NCI-H1417 treated with DMSO at 0.1 percent for 48 hours (cell line): ENCODE results near the gene KLHL3.

ENCODE experiments used
- DNase-seq: peaks from one replicate; lab custom pipeline; 2025; lab: John Stamatoyannopoulos, UW

KLHL3 gene

DNA sequence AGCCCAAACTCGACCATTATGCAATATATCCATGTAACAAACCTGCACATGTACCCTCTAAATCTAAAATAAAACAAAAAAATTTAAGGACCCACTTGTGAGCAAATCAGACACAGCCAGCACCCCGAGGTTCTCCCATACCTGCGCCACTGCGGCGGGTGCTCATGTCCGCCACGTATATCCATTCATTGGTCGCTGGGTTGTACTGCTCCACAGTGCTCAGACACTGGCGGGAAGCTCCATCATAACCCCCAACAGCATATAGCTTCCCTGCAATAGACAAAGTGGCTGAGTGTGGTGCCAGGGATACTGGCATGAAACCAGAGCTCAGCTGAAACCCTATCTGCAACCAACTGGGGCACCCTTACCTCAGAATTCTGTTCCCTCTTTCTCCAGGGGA lies 102.0 kb downstream of the KLHL3 start:
- DNase-seq = no peak

DNA sequence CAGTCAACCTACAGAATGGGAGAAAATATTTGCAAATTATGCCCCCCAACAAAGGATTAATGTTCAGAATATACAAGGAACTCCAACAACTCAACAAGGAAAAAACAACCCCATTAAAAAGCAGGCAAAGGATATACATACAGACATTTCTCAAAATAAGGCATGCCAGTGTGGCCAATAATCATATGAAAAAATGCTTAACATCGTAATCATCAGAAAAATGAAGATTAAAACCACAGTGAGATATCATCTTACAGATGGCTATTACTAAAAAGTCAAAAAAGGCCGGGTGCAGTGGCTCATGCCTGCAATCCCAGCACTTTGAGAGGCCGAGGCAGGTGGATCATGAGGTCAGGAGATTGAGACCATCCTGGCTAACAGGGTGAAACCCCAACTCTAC lies 103.2 kb downstream of the KLHL3 start:
- DNase-seq = no peak

DNA sequence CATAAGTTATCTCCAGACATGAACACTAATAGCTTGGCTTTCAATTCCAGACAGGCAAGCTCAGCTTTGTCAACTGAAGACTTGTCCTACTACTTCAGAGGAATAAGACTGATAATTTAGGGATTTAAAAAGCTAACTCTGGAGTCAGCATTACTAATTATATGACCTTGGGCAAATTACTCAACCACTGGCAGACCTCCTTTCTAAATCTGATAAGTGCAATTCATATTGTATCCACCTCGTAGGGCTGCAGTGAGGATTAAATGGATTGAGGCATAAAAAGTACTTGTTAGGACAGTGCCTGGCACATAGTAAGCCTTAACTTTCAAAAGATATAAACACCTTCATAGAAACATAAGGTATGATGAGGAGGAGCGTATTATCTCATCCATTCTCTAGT lies 104.4 kb downstream of the KLHL3 start:
- DNase-seq = no peak

DNA sequence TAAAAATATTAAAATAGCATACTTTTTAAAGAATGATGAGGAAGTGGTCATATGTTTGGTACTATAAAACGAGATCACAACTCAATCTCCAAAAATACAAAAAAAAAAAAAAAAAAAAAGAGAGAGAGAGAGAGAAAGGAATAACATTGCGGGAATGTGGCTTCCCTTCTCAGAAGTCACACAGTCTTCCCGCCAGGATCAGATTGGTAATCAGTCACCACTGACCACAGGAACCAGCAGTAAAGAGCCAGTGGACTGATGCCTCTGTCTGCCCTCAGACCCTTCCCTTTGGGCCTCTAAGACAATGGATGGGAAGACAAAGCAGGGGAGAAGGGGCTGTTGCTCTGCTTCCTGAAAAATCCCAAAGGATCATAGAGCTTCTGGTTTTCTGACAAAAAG lies 104.9 kb downstream of the KLHL3 start:
- DNase-seq = no peak

DNA sequence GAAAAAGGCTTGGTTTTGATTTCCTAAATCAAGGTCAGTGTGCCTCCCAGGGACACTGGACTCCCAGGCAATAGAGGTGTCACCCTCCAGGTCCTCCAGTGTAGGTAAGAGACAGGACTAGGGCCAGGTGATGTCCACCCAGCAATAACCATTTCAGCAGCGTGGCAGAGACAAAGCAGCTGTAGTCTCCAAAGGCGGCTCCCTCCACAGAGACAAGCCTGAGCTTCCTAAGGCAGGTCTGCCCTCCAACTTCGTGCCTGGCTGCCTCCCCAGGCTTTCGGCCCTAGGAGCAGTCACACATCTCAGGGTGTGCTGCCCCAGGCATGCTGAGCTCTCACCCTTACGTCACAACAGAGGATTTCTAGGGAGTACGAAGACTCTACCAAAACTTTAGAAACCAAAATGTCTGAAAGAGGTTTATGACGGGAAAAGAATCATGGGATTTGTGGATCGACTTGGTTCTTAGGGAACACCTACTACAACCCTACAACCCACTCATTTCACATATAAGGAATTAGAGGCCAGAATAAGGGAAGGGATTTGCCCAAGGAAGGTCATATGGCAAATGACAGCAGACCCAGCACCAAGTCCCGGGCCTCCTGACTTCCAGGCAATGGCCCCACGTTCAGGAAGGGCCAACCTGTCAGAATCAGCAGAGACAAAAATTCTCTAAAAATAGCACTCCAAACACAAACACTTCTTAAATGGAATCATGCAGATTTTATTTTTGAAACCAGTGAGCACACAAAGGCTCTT lies 105.5 kb downstream of the KLHL3 start:
- DNase-seq = no peak

DNA sequence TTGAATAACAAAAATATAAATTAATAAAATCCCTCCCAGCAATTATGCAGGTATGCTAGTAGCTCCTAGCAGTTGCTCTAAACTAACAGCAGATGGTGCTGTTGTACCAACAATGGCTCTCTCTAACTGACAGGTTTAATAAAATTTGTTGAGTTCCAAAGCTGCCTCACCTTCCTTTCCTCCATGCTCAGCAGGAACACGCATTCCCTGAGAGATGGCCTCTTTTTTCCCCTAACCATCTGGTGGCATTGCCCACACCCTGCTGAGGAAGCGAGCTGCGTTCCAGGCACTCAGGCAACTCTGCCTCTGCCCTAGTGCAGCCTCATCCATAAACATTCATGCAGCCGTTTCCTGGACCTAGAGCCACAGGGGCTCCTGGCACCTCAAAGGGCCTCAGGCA lies 106.2 kb downstream of the KLHL3 start:
- DNase-seq = peak; percentile 2

DNA sequence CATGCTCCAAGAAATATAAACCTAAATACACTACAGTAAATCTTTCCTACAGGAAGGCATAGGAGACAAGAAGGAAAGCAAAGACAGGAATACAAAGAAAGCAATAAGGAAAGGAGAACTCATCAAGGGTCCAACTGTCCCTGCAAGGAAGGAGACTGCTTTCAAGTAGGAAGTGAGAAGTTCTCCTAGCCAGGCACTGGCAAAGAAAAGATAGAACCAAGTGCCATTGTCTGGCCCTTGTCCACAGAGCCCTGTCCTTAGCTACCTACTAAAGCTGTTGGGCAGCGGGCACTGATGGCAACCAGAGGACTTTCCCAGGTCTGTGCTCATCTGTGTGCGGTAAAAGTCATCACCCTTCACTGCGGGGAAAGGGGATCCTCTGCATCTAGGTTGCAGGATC lies 108.2 kb downstream of the KLHL3 start:
- DNase-seq = no peak

DNA sequence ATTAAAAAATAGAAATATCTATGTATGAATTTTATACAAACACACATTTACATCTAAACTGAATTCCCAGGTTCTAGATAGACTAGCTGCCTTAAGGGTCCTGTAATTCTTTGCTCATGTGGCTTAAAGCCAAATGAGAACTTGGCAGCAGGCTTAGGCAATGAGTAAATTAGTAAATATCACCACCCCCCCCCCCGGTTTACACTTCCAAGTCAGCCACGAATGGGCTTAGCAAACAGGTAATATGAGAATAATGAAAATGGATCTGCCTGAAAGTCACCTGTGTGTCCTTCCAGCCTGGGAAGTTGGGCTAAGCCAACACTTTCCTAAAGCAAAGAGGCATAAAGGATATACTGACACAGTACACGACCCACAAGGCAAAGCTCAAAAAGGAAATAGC lies 108.6 kb downstream of the KLHL3 start:
- no peak for DNase-seq

DNA sequence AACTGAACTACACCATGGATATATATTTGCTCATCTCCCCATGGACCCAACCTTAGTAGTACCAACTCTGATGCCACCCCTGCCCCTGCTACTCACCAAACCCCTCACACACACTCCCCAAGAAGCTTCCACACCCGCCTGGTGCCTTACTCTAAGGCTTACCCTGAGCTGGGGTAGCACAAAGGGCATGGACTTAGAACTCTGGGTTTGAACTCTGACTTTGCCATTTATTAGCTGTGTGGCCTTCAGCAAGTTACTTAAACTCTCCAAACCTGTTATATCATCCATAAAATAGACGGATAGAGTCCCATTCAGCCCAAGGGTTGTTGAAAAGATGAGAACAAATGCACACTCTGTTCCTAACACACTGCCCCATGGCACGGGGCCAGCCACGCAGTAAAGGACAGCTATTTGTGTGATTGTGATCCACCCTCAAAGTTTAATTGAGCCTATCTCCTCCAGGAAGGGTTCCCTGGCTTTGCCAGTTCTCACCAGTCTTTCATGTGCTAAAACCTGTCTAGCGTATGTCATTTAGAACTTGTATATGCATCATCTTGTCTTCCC lies 111.0 kb downstream of the KLHL3 start:
- no peak for DNase-seq

DNA sequence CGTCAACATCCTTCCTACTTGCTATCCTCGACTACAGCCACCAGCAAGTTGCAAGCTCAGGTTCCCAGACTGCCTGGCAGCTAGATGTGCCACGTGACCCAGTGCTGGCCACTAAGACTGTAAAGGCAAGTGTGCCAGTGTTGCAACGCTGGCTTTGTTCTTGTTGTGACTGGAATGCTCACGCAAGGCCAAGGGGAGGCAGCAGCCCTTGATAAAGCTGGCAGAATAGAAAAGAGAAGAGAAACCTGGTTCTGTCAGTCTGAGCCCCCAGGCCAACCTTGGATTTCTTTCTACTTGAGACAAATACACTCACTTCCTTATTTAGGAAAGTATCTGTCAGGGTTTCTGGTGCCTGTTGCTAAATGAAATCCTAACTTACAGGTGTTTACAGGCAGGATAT lies 113.0 kb downstream of the KLHL3 start:
- no peak for DNase-seq

DNA sequence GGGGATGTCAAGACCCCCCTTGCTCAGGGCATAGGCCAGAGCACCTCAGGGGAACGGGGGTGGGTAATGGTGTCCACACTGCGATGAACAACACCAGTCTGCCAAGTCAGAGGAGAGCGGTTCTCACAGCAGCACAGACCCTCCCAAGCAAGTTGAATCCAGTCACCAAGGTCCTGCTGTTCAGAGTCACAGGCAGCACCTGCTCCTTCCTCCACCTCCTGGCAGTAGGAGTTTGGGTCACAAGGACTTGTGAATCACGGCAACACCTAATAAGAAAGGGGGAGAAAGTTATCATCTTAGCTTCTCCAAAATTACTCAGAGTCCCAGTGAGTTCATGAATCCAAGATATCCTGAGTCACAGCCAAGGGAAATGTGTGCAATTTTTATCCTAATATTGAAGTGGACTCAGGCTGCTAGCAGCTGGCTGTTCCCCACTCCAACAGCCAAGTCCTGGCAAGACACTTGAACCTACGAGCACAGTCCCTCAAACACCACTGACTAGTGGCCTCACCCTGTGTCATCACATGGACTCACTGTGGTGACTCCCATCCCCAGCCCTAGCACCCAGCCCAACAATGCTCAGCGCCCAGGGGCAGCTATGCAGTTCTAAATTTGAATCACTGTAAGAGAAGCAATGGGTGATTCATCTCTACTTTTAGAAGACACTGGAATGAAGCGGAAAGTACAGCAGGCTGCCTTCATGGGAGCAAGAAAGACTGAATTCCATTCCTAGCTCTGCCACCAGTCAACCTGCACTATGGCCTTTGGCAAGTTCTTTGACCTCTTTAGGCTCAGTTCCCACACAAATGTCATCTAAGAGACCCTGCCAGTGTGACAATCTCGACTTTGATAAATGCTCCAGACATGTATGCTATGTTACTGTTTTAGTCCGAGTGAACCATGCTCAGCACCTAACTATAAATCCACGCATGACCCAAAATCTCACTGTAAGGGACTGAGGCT lies 113.7 kb downstream of the KLHL3 start:
- DNase-seq = no peak

DNA sequence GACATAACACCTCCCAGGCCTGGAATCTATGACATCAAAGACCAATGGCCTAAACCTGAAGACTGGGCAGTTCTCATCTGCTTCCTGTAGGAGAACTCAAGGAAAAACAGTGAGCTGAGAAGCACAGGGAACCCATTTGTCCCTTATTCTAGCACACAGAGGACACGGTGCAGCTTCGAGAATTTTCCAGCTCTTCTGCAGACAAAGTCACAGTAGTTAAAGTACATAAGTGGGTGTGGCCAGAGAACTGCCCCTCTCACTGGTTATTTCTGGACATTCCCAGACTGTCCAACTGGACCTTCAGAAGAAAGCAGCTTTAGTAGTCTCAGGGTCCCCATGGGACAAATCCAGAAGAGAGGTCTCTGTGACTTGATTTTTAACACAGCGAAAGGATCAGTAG lies 114.6 kb downstream of the KLHL3 start:
- DNase-seq = no peak

DNA sequence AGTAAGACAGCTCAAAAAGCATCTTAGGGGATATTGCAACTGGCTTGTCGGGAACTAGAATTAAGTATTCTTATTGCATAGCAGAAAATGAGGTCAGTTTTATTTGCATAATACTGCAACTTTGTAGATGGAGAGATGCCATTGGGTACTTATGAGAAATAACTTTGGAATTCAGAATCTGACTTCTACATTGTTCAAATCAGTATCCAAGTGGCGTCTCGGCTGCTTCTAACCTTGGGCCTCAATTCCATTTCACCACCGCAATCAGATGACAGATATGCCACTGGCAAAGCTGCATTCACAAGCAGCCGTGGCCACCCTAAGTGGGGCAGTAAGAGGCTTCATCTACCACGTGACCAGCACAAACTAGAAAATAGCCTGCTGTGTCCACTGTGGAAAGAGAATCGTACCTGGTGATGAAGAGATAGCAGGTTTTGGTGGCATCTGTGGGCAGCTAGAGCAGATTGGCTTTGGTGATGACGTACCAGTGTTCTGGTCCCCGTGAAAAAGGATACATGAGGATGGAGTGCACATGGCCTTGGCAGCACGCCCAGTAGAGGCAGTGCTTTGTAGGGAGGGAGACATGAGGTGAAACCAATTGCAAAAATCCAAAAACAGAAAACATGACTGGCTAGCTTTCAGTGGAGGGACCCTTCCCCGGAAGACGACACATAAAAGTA lies 116.6 kb downstream of the KLHL3 start:
- no peak for DNase-seq

DNA sequence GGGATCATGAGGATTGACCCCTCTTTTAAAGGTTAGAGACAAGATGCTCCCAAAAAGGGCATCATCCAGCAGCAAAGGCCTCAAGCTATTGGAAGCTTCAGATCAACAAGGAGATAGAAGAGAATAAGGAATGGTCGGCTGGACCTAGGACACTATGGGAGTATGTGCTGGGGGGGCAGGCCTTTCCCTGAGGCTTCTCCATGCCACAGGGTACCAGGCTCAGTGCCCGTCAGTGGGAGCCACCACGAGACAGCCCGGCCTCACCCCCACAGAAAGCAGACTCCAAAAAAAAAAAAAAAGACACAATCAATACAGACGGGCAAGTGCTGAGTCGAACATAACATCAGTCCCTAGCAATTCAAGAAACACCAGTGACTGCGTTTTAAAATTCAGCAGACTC lies 117.4 kb downstream of the KLHL3 start:
- DNase-seq = no peak

DNA sequence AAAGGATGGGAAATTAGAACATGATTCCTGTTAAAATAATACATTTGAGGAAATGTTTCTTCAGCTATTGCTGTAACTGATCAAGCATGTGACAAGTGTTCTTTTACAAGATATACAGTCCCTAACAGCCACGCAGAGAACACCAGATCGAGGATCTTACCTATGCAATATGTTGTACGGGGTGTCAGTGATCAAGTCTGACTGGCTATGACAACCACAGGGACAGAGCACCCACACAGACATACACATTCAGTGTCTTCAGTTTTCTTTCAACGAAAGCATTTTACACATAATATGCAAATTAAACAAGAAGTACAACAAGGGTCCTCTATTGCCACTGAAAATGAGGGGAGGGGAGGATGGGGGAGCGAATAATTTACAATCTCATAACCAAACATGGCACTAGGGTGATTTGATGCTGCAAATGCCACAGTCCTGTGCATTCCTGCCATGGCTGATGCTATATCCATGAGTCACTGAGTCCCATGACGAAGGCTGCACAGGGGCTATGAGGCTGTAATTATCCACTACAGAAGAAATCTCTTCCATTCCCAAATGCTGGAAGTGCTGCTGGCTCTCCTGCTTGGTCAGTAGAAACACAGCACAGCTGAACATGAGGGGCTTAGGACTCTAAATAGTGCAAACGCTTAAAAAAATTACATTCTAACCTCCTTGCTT lies 118.2 kb downstream of the KLHL3 start:
- DNase-seq = no peak

DNA sequence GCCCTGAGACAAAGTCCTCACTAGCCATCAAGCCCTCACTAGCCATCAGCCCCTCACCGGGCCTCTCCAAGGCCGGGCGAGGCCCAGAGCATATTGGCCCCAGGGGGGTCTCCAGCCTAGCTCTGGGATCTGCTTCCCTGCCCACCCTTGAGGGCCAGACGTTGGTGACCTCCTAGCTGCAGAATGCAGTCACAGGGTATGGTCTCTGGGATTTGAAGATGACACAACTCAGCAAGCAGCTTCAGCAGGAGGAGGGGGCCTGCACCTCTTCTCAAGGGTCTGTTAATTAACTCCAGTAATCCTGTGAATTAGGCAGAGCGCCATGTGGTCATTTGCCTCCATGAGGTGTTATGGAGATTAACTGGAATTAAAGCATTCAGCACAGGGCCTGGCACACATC lies 119.8 kb downstream of the KLHL3 start:
- DNase-seq = no peak

DNA sequence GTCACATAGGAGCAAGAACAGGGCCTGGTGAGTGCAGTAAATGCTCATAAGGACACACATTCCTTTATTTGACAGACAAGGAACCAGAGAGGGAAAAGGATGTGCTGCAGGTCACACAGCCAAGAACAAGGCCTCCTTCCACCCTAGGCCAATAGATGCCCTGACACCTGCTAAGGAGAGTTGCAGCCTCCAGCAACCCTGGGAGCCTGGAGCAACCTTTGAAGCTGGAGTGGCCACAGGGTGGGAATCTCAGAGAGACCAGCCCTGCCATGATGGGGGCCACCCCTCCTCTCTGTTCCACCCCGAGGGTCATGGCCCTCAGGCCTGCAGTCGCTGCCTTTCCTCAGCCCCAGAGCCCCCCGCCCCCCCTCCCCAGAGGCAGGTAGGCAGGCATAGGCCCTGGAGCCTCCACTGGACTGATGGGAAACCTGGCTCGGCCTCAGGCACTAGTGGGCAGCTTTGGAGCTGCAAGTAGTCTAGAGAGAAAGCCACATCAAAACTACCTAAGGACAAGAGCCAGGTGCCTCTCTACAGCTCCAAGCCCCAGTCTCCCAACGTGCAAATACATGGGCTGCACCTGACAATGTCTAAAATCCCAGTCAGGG lies 120.6 kb downstream of the KLHL3 start:
- no peak for DNase-seq

DNA sequence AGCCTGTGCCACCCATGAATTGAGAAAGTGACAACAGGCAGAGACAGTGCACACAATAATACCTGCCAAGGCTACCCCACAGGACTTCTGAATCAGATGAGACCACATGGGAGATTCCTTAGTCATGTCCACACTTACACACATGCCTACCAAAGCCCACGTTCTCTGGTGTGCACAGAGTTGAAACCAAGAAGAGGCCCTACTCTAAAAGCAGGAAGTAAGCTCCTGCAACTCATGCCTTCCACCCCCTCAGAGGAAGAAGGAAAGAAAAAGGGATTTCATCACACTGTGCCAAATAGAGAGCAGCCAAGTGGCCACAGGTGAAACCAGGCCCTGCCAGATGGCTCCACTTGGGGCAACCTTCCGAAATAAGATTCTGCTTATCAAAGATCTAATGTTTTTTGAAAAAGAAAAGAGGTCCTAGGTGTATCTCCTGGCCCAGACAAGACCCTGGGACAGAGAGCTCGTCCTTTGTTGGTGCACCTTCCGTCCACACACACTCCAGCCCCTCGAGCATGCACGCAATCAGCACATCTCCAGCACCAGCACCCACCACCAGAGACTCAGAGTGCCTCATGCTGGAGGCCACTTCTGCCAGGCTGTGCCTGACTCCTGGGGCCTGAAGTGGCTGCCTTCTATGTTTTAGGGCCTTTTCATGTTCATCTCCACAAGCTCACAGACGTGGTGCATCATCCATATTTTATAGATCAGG lies 122.2 kb downstream of the KLHL3 start:
- no peak for DNase-seq

DNA sequence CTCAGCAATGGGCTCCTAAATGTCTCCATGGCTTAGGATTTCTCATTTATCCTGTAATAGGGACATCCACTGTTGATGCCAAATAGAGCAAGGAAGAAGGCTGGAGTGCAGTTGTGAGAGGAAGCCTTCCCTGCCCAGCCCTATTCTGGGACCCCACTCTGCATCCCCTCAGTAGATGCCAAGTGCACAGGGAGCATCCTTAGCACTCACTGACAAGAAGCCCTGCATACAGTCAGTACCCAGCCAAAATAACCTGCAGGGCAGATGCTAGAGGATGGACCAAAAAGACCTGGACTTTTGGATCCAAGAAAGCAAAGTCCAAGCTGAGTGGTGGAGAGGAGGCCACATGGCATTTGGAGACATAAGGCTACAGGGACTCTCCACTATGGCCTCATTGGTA lies 123.3 kb downstream of the KLHL3 start:
- no peak for DNase-seq

DNA sequence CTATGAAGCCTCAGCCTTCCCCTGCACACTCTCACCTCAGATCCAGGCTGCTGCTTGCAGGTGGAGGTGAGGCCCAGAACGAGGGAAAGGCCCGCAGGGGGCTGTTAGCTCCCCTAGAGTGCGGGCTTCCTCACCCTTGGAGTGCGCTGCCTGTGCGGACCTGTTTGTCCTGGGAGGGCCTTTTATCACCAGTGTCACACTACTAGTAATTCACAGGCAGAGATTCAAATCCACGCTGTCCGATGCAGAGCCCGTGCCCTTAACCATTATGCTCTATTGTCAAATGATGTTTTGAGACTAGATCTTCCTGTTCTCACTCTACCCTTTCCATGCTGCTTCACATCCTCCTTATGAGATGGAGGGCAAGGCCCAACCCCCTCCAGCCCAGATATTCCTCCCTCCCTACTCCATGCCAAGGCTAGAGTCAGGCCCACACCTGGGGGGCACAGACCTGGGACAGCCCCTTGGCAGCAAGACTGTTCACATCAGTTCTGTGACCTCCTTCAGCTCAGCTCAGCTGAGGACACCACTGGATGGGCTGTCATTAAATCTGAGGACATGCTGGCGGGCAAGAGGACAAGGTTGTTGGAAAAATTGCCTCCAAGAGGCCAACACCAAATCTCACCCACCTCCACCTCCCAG lies 124.0 kb downstream of the KLHL3 start:
- no peak for DNase-seq
